Renal cortex interstitium (tissue), 15 donors: ENCODE results near the gene POLD3. TPM values are rescaled to one million over a fixed set of nuclear protein-coding genes. Genes with fewer than 3 reads are reported as not detected.

Experiments
- DNase-seq, 11 donors: peaks; one replicate each; pipeline ENCODE4 v3.0.0-alpha.2; 2013; ENCODE audit warnings: low read depth in 9 of 11, low spot score in 4 of 11; ENCODE audit errors: extremely low read depth in 1 of 11
- long read RNA-seq, 16 experiments: transcript quantifications; one replicate each; lab custom pipeline, GENCODE V29; 2026
- polyA plus RNA-seq, 3 donors: library from polyadenylated mRNA; unstranded; fragments of 120-200 nt; gene quantifications; one replicate each; pipeline ENCODE4 v1.2.1, GENCODE V29; 2013; ENCODE audit not compliant: insufficient read length in 3 of 3

POLD3 gene
- polyA plus RNA-seq = 10 to 100 TPM; 34.2 to 42.4 (median 35.3) TPM
- long read RNA-seq, donor 1, partial matches to known transcripts = 0 of 2 reads
- long read RNA-seq, donor 1, other reads (novel, unspliced or antisense) = 0 of 2 reads
- long read RNA-seq, donor 2, partial matches to known transcripts = 5 of 8 reads
- long read RNA-seq, donor 2, other reads (novel, unspliced or antisense) = 0 of 8 reads
- long read RNA-seq, donor 3, transcript POLD3-201 (12 exons, 3,821 nt) = major isoform, 5 of 34 reads
- long read RNA-seq, donor 3, partial matches to known transcripts = 29 of 34 reads
- long read RNA-seq, donor 3, other reads (novel, unspliced or antisense) = 0 of 34 reads
- long read RNA-seq, donor 4, partial matches to known transcripts = 9 of 11 reads
- long read RNA-seq, donor 4, other reads (novel, unspliced or antisense) = 0 of 11 reads
- long read RNA-seq, donor 5 = 0 reads
- long read RNA-seq, donor 6, partial matches to known transcripts = 0 of 2 reads
- long read RNA-seq, donor 6, other reads (novel, unspliced or antisense) = 0 of 2 reads
- long read RNA-seq, donor 7, partial matches to known transcripts = 0 of 4 reads
- long read RNA-seq, donor 7, other reads (novel, unspliced or antisense) = 0 of 4 reads
- long read RNA-seq, donor 8, partial matches to known transcripts = 15 of 18 reads
- long read RNA-seq, donor 8, other reads (novel, unspliced or antisense) = 0 of 18 reads
- long read RNA-seq, donor 9, partial matches to known transcripts = 0 of 2 reads
- long read RNA-seq, donor 9, other reads (novel, unspliced or antisense) = 0 of 2 reads
- long read RNA-seq, donor 10, partial matches to known transcripts = 0 of 4 reads
- long read RNA-seq, donor 10, other reads (novel, unspliced or antisense) = 0 of 4 reads
- long read RNA-seq, donor 11, partial matches to known transcripts = 0 of 1 reads
- long read RNA-seq, donor 11, other reads (novel, unspliced or antisense) = 0 of 1 reads
- long read RNA-seq, donor 12, partial matches to known transcripts = 0 of 1 reads
- long read RNA-seq, donor 12, other reads (novel, unspliced or antisense) = 0 of 1 reads
- long read RNA-seq, donor 13 = 0 reads
- long read RNA-seq, donor 14, partial matches to known transcripts = 0 of 1 reads
- long read RNA-seq, donor 14, other reads (novel, unspliced or antisense) = 0 of 1 reads
- long read RNA-seq, donor 15 = 0 reads
- long read RNA-seq, donor 16, transcript POLD3-201 (12 exons, 3,821 nt) = major isoform, 10 of 72 reads
- long read RNA-seq, donor 16, partial matches to known transcripts = 60 of 72 reads
- long read RNA-seq, donor 16, other reads (novel, unspliced or antisense) = 0 of 72 reads

- DNase-seq = peak; percentile 77 to 95 (median 90)
Measured at GRCh38 chr11:74592441-74593362, at the start of gene POLD3. POLD3 (plus strand) TSS chr11:74592582; CDS start chr11:74592659, 77 bp downstream.

GRCh38 chr11:74543991-74544390 lies 48.4 kb upstream of the POLD3 start:
- no peak for DNase-seq

GRCh38 chr11:74546752-74547151 lies 45.6 kb upstream of the POLD3 start:
- DNase-seq = no peak

GRCh38 chr11:74550991-74551753 lies 41.2 kb upstream of the POLD3 start:
- no peak for DNase-seq

GRCh38 chr11:74551754-74552145 lies 40.6 kb upstream of the POLD3 start:
- no peak for DNase-seq

- DNase-seq = no peak
Measured at GRCh38 chr11:74557526-74557925, 34.9 kb upstream of the POLD3 start.

- DNase-seq = no peak
Measured at GRCh38 chr11:74559110-74559933, 33.1 kb upstream of the POLD3 start.

- DNase-seq = no peak
Measured at GRCh38 chr11:74559934-74560309, 32.5 kb upstream of the POLD3 start.

- DNase-seq = peak in 1 of 11 donors; percentile 11
Measured at GRCh38 chr11:74566146-74566960, 26.0 kb upstream of the POLD3 start.

- DNase-seq = no peak
Measured at GRCh38 chr11:74568028-74568427, 24.4 kb upstream of the POLD3 start.

GRCh38 chr11:74570266-74571061 lies 21.9 kb upstream of the POLD3 start:
- DNase-seq = peak in 2 of 11 donors; percentile 16 to 22

- no peak for DNase-seq
Measured at GRCh38 chr11:74571062-74571399, 21.4 kb upstream of the POLD3 start.

GRCh38 chr11:74572349-74572748 lies 20.0 kb upstream of the POLD3 start:
- DNase-seq = no peak

- no peak for DNase-seq
Measured at GRCh38 chr11:74574563-74574962, 17.8 kb upstream of the POLD3 start.

- DNase-seq = no peak
Measured at GRCh38 chr11:74575999-74576398, 16.4 kb upstream of the POLD3 start.
